HepG2 (cell line): ENCODE results near the gene AGBL3. TPM values are rescaled to one million over a fixed set of nuclear protein-coding genes. Genes with fewer than 3 reads are reported as not detected.

Experiments used
- EP300 ChIP-seq, 3 experiments: sonication (generic) in 1 of 3; formaldehyde crosslinking in 1 of 3; IDR thresholded peaks; 2 replicates each; pipeline versions ENCODE4 v1.5.1 to v1.6.1; 2011 to 2020; ENCODE audit warnings: low read depth in 2 of 3, low read length in 2 of 3, borderline replicate concordance in 1 of 3, improper control_type of control experiment in 1 of 3, mild to moderate bottlenecking in 1 of 3, missing genetic modification reagents in 1 of 3, moderate library complexity in 1 of 3
- FOXK2 ChIP-seq: fragments of 450-650 bp; IDR thresholded peaks from 2 replicates; pipeline ENCODE4 v1.6.1; 2016
- MTF2 ChIP-seq: sonication (generic); formaldehyde crosslinking; IDR thresholded peaks from 2 replicates; pipeline ENCODE4 v1.5.0; 2020; ENCODE audit warnings: missing genetic modification reagents, borderline replicate concordance
- NFIC ChIP-seq: IDR thresholded peaks from 2 replicates; pipeline ENCODE4 v1.6.1; 2012; ENCODE audit warnings: mild to moderate bottlenecking, low read length, inconsistent platforms
- TCF7 ChIP-seq: sonication (generic); IDR thresholded peaks from 2 replicates; pipeline ENCODE4 v1.6.1; 2016; ENCODE audit warnings: antibody characterized with exemption, low read depth
- ZNF20 ChIP-seq: sonication (generic); formaldehyde crosslinking; IDR thresholded peaks from 2 replicates; pipeline ENCODE4 v1.4.0; 2020; ENCODE audit warnings: mild to moderate bottlenecking, moderate library complexity, missing genetic modification reagents
- ZNF768 ChIP-seq: sonication (generic); formaldehyde crosslinking; IDR thresholded peaks from 2 replicates; pipeline ENCODE4 v1.4.0; 2020; ENCODE audit warnings: missing genetic modification reagents
- polyA plus RNA-seq, 8 experiments: library from polyadenylated mRNA; depleted of rRNA in 3 of 8; stranded (reverse) in 7 of 8; unstranded in 1 of 8; fragments of >200 nt; fragmentation: Illumina TruSeq in 4 of 8; extraction: Trizol in 4 of 8; gene quantifications; 2 replicates each; pipeline versions ENCODE4 v1.2.1 to v1.2.3, GENCODE V29; 2011 to 2016; ENCODE audit warnings: low read depth in 4 of 8, missing spikeins in 1 of 8, mixed read lengths in 1 of 8; ENCODE audit not compliant: insufficient read depth in 1 of 8
- total RNA-seq, 5 experiments: library from RNA; depleted of rRNA; stranded (reverse); fragments of >200 nt; fragmentation: Illumina TruSeq; extraction: Trizol; gene quantifications; 2 replicates each; pipeline ENCODE4 v1.2.3, GENCODE V29; 2016; ENCODE audit warnings: low read depth in 1 of 5
- TF ChIP-seq, protein P1 (sequence below): sonication (generic); formaldehyde crosslinking; IDR thresholded peaks from 2 replicates; pipeline ENCODE4 v1.5.0; 2020; ENCODE audit warnings: mild to moderate bottlenecking, missing genetic modification reagents, borderline replicate concordance
- TF ChIP-seq, protein P2 (sequence below): sonication (generic); formaldehyde crosslinking; conservative IDR thresholded peaks from 2 replicates; pipeline ENCODE4 v1.4.0; 2020; ENCODE audit warnings: mild to moderate bottlenecking, missing genetic modification reagents, moderate library complexity
- TF ChIP-seq, protein P3 (sequence below): sonication (generic); formaldehyde crosslinking; IDR thresholded peaks from 2 replicates; pipeline ENCODE4 v1.4.0; 2020; ENCODE audit warnings: missing genetic modification reagents
- TF ChIP-seq, protein P4 (sequence below): sonication (generic); formaldehyde crosslinking; IDR thresholded peaks from 2 replicates; pipeline ENCODE4 v1.4.0; 2020; ENCODE audit warnings: missing genetic modification reagents
- TF ChIP-seq, protein P5 (sequence below): sonication (generic); formaldehyde crosslinking; IDR thresholded peaks from 2 replicates; pipeline ENCODE4 v1.8.1; 2023; ENCODE audit warnings: mild to moderate bottlenecking, inconsistent platforms, moderate library complexity, missing genetic modification reagents, borderline replicate concordance

The AGBL3 gene
- total and polyA plus RNA-seq, 2 of the 13 experiments (the other 11 are each of a cell fraction or from before 2014, with no cell fraction given): 2.2 to 7.2 TPM

DNA sequence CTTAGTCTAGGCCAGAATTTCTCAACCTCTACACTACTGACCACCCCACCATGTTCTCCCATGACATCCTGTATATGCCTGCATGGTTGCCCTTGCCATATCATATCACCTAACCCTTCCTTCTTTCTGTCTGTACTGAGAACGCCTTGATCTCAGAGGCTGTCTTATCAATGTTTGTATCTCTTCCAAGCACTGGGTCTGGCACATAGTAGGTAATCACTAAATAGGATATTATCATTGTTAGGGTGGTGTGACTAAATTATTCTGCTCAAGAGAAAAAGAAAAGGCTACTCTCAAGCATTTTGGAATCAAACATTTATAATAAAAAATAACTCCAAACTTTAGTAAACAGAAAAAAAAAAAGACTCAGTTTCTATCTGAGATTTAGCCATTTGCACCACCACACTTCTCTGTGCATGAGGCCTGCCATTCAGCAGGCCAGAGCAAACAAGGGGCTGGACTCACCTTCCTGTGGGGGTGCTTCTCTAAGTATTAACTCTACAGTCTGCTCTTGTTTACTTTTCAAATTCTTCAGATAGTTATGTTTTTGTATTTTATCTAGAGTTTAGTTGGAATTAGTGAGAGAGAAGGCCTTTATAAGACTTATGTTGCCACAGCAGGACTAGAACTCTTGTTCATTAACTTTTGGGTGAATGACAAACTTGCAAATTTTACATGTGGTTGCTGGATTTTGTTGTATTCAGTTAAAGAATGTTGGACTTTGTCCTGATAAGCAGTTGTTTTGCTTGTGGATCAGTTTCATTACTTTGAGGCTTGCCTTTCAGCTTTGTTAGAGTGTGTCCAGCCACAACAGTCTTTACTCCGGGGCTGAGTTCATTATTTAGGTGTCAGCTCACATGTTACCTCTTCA lies 5.4 kb downstream of the AGBL3 start (continued):
- TF ChIP-seq EP300 (IDR thresholded peaks at IDR 0.05; ENCODE audit: low read depth in 2 of 2, low read length in 2 of 2) (peak in 1 of 2 experiments; percentile 89; a peak in 3 of 4 replicates), EP300 (CRISPR knock-in tag; IDR thresholded peaks at IDR 0.05; ENCODE audit: borderline replicate concordance) (peak; percentile 56; the same call in 1 of the 2 replicates), FOXK2 (peak; percentile 56; the same call in 1 of the 2 replicates), ZNF768 (CRISPR knock-in tag) (no peak), NFIC (peak; percentile 93), TCF7 (peak; percentile 17; the same call in 1 of the 2 replicates), ZNF20 (no peak), MTF2 (no peak)
- TF ChIP-seq, protein P1, sequence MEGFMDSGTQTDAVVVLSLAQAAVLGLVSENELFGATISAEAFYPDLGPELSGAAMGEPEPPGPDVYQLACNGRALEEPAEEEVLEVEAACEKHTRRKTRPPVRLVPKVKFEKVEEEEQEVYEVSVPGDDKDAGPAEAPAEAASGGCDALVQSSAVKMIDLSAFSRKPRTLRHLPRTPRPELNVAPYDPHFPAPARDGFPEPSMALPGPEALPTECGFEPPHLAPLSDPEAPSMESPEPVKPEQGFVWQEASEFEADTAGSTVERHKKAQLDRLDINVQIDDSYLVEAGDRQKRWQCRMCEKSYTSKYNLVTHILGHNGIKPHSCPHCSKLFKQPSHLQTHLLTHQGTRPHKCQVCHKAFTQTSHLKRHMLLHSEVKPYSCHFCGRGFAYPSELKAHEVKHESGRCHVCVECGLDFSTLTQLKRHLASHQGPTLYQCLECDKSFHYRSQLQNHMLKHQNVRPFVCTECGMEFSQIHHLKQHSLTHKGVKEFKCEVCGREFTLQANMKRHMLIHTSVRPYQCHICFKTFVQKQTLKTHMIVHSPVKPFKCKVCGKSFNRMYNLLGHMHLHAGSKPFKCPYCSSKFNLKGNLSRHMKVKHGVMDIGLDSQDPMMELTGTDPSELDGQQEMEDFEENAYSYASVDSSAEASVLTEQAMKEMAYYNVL (CRISPR knock-in tag): peak; percentile 26; the same call in 1 of the 2 replicates
- TF ChIP-seq, protein P2, sequence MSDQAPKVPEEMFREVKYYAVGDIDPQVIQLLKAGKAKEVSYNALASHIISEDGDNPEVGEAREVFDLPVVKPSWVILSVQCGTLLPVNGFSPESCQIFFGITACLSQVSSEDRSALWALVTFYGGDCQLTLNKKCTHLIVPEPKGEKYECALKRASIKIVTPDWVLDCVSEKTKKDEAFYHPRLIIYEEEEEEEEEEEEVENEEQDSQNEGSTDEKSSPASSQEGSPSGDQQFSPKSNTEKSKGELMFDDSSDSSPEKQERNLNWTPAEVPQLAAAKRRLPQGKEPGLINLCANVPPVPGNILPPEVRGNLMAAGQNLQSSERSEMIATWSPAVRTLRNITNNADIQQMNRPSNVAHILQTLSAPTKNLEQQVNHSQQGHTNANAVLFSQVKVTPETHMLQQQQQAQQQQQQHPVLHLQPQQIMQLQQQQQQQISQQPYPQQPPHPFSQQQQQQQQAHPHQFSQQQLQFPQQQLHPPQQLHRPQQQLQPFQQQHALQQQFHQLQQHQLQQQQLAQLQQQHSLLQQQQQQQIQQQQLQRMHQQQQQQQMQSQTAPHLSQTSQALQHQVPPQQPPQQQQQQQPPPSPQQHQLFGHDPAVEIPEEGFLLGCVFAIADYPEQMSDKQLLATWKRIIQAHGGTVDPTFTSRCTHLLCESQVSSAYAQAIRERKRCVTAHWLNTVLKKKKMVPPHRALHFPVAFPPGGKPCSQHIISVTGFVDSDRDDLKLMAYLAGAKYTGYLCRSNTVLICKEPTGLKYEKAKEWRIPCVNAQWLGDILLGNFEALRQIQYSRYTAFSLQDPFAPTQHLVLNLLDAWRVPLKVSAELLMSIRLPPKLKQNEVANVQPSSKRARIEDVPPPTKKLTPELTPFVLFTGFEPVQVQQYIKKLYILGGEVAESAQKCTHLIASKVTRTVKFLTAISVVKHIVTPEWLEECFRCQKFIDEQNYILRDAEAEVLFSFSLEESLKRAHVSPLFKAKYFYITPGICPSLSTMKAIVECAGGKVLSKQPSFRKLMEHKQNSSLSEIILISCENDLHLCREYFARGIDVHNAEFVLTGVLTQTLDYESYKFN: peak; percentile 96
- TF ChIP-seq, protein P3, sequence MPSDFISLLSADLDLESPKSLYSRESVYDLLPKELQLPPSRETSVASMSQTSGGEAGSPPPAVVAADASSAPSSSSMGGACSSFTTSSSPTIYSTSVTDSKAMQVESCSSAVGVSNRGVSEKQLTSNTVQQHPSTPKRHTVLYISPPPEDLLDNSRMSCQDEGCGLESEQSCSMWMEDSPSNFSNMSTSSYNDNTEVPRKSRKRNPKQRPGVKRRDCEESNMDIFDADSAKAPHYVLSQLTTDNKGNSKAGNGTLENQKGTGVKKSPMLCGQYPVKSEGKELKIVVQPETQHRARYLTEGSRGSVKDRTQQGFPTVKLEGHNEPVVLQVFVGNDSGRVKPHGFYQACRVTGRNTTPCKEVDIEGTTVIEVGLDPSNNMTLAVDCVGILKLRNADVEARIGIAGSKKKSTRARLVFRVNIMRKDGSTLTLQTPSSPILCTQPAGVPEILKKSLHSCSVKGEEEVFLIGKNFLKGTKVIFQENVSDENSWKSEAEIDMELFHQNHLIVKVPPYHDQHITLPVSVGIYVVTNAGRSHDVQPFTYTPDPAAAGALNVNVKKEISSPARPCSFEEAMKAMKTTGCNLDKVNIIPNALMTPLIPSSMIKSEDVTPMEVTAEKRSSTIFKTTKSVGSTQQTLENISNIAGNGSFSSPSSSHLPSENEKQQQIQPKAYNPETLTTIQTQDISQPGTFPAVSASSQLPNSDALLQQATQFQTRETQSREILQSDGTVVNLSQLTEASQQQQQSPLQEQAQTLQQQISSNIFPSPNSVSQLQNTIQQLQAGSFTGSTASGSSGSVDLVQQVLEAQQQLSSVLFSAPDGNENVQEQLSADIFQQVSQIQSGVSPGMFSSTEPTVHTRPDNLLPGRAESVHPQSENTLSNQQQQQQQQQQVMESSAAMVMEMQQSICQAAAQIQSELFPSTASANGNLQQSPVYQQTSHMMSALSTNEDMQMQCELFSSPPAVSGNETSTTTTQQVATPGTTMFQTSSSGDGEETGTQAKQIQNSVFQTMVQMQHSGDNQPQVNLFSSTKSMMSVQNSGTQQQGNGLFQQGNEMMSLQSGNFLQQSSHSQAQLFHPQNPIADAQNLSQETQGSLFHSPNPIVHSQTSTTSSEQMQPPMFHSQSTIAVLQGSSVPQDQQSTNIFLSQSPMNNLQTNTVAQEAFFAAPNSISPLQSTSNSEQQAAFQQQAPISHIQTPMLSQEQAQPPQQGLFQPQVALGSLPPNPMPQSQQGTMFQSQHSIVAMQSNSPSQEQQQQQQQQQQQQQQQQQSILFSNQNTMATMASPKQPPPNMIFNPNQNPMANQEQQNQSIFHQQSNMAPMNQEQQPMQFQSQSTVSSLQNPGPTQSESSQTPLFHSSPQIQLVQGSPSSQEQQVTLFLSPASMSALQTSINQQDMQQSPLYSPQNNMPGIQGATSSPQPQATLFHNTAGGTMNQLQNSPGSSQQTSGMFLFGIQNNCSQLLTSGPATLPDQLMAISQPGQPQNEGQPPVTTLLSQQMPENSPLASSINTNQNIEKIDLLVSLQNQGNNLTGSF: no peak
- TF ChIP-seq, protein P4, sequence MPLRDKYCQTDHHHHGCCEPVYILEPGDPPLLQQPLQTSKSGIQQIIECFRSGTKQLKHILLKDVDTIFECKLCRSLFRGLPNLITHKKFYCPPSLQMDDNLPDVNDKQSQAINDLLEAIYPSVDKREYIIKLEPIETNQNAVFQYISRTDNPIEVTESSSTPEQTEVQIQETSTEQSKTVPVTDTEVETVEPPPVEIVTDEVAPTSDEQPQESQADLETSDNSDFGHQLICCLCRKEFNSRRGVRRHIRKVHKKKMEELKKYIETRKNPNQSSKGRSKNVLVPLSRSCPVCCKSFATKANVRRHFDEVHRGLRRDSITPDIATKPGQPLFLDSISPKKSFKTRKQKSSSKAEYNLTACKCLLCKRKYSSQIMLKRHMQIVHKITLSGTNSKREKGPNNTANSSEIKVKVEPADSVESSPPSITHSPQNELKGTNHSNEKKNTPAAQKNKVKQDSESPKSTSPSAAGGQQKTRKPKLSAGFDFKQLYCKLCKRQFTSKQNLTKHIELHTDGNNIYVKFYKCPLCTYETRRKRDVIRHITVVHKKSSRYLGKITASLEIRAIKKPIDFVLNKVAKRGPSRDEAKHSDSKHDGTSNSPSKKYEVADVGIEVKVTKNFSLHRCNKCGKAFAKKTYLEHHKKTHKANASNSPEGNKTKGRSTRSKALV (CRISPR knock-in tag): no peak
- TF ChIP-seq, protein P5, sequence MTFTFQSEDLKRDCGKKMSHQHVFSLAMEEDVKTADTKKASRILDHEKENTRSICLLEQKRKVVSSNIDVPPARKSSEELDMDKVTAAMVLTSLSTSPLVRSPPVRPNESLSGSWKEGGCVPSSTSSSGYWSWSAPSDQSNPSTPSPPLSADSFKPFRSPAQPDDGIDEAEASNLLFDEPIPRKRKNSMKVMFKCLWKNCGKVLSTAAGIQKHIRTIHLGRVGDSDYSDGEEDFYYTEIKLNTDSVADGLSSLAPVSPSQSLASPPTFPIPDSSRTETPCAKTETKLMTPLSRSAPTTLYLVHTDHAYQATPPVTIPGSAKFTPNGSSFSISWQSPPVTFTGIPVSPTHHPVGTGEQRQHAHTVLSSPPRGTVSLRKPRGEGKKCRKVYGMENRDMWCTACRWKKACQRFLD (CRISPR knock-in tag): no peak
